Liver (tissue), 9 donors: ENCODE results near the gene ZNF862. TPM values are rescaled to one million over a fixed set of nuclear protein-coding genes. Genes with fewer than 3 reads are reported as not detected.

Experiments used
- DNase-seq: peaks from one replicate; pipeline ENCODE4 v3.0.0-alpha.2; 2017; ENCODE audit warnings: low spot score
- H3K27ac ChIP-seq, 2 donors: one replicate each; pipeline ENCODE4 v1.7.0; 2013; ENCODE audit warnings: inconsistent platforms in 2 of 2, low read length in 2 of 2, control low read depth in 1 of 2, low read depth in 1 of 2, mild to moderate bottlenecking in 1 of 2
- H3K27me3 ChIP-seq, 4 donors: one replicate each; pipeline versions ENCODE4 v1.6.1 to v1.7.0; 2013; ENCODE audit warnings: low read length in 3 of 4, inconsistent platforms in 1 of 4, mild to moderate bottlenecking in 1 of 4, moderate library complexity in 1 of 4; ENCODE audit not compliant: control insufficient read depth in 4 of 4, insufficient read depth in 4 of 4
- H3K36me3 ChIP-seq, 4 donors: one replicate each; pipeline versions ENCODE4 v1.6.1 to v1.7.0; 2013; ENCODE audit warnings: low read length in 3 of 4, mild to moderate bottlenecking in 3 of 4, low read depth in 1 of 4, moderate library complexity in 1 of 4; ENCODE audit not compliant: control insufficient read depth in 4 of 4, insufficient read depth in 3 of 4
- H3K4me1 ChIP-seq, 4 donors: one replicate each; pipeline versions ENCODE4 v1.6.1 to v1.7.0; 2013; ENCODE audit warnings: low read length in 3 of 4, mild to moderate bottlenecking in 3 of 4, moderate library complexity in 1 of 4; ENCODE audit not compliant: control insufficient read depth in 4 of 4, insufficient read depth in 4 of 4
- H3K4me3 ChIP-seq, 3 donors: one replicate each; pipeline versions ENCODE4 v1.6.1 to v1.7.0; 2013; ENCODE audit warnings: low read length in 3 of 3, control low read depth in 1 of 3, low read depth in 1 of 3, mild to moderate bottlenecking in 1 of 3
- H3K9ac ChIP-seq, 2 donors: one replicate each; pipeline ENCODE4 v1.7.0; 2013; ENCODE audit warnings: low read length in 2 of 2, mild to moderate bottlenecking in 2 of 2, moderate library complexity in 2 of 2, control low read depth in 1 of 2, low read depth in 1 of 2
- H3K9me3 ChIP-seq, 4 donors: one replicate each; pipeline versions ENCODE4 v1.6.1 to v1.7.0; 2013; ENCODE audit warnings: low read length in 3 of 4; ENCODE audit not compliant: control insufficient read depth in 4 of 4
- CTCF ChIP-seq: fragments of 150-350 bp; IDR thresholded peaks from 2 replicates; pipeline ENCODE4 v1.5.1; 2017; ENCODE audit warnings: improper control_type of control experiment, low read depth, low read length; ENCODE audit not compliant: missing input control
- EGR1 ChIP-seq, 2 donors: IDR thresholded peaks; 2 replicates each; pipeline ENCODE4 v1.6.1; 2016 to 2018; ENCODE audit warnings: antibody characterized with exemption in 2 of 2, low read depth in 2 of 2
- FOXA1 ChIP-seq: IDR thresholded peaks from 2 replicates; pipeline ENCODE4 v1.6.1; 2016; ENCODE audit warnings: antibody characterized with exemption
- FOXA2 ChIP-seq: IDR thresholded peaks from 2 replicates; pipeline ENCODE4 v1.6.1; 2016; ENCODE audit warnings: antibody characterized with exemption
- GABPA ChIP-seq, 2 donors: IDR thresholded peaks in 1 of 2; conservative IDR thresholded peaks in 1 of 2; 2 replicates each; pipeline ENCODE4 v1.6.1; 2016; ENCODE audit warnings: antibody characterized with exemption in 2 of 2, mild to moderate bottlenecking in 1 of 2, moderate library complexity in 1 of 2
- HNF4A ChIP-seq, 2 donors: conservative IDR thresholded peaks; 2 replicates each; pipeline ENCODE4 v1.6.1; 2016; ENCODE audit warnings: antibody characterized with exemption in 2 of 2, mild to moderate bottlenecking in 2 of 2
- HNF4G ChIP-seq: IDR thresholded peaks from 2 replicates; pipeline ENCODE4 v1.6.1; 2016; ENCODE audit warnings: antibody characterized with exemption
- JUND ChIP-seq, 2 donors: IDR thresholded peaks; 2 replicates each; pipeline ENCODE4 v1.6.1; 2016; ENCODE audit warnings: antibody characterized with exemption in 2 of 2
- NR2F2 ChIP-seq: IDR thresholded peaks from 2 replicates; pipeline ENCODE4 v1.6.1; 2016; ENCODE audit warnings: antibody characterized with exemption
- RAD21 ChIP-seq, 2 donors: IDR thresholded peaks; 2 replicates each; pipeline ENCODE4 v1.6.1; 2016; ENCODE audit warnings: antibody characterized with exemption in 2 of 2, mild to moderate bottlenecking in 2 of 2
- REST ChIP-seq: IDR thresholded peaks from 2 replicates; pipeline ENCODE4 v1.6.1; 2016; ENCODE audit warnings: antibody characterized with exemption, mild to moderate bottlenecking
- RXRA ChIP-seq, 2 donors: IDR thresholded peaks; 2 replicates each; pipeline ENCODE4 v1.6.1; 2017 to 2018; ENCODE audit warnings: antibody characterized with exemption in 2 of 2, mild to moderate bottlenecking in 1 of 2
- SP1 ChIP-seq: IDR thresholded peaks from 2 replicates; pipeline ENCODE4 v1.6.1; 2018; ENCODE audit warnings: antibody characterized with exemption, mild to moderate bottlenecking
- TAF1 ChIP-seq: conservative IDR thresholded peaks from 2 replicates; pipeline ENCODE4 v1.6.1; 2016; ENCODE audit warnings: antibody characterized with exemption, mild to moderate bottlenecking
- YY1 ChIP-seq: IDR thresholded peaks from 2 replicates; pipeline ENCODE4 v1.6.1; 2016; ENCODE audit warnings: antibody characterized with exemption, mild to moderate bottlenecking
- ZBTB33 ChIP-seq: IDR thresholded peaks from 2 replicates; pipeline ENCODE4 v1.6.1; 2016; ENCODE audit warnings: antibody characterized with exemption
- WGBS: extraction: QIAGEN DNeasy Blood & Tissue Kit; methylation state at CpG from one replicate; pipeline ENCODE4 v1.1.7; 2013; 5-methylcytosine and 5-hydroxymethylcytosine counted together
- polyA plus RNA-seq, 2 donors: library from polyadenylated mRNA; stranded (reverse) in 1 of 2; unstranded in 1 of 2; fragments of 200-250 nt in 1 of 2; fragments of >200 nt in 1 of 2; fragmentation: Nextera tagmentation in 1 of 2; extraction: Ambion mirVana in 1 of 2; gene quantifications; one replicate each; pipeline versions ENCODE4 v1.2.1 to v1.2.3, GENCODE V29; 2013 to 2015
- total RNA-seq, 2 donors: library from RNA; depleted of rRNA; stranded (reverse); fragments of >200 nt; gene quantifications; one replicate each; pipeline ENCODE4 v1.2.3, GENCODE V29; 2014
- TF ChIP-seq, protein P1 (sequence below): IDR thresholded peaks from 2 replicates; pipeline ENCODE4 v1.6.1; 2016; ENCODE audit warnings: antibody characterized with exemption
- TF ChIP-seq, protein P2 (sequence below): IDR thresholded peaks from 2 replicates; pipeline ENCODE4 v1.6.1; 2016; ENCODE audit warnings: antibody characterized with exemption
- donor health status: healthy.
- donor health status: healthy.
- donor health status: healthy.
- donor health status: healthy.
- donor health status: healthy.

Gene ZNF862
- total and polyA plus RNA-seq, 4 donors, result 1.9 to 9.4 (median 3.8) TPM

GRCh38 chr7:149879766-149880637, 41.8 kb downstream of the ZNF862 start (continued):
- no peak for TF ChIP-seq CTCF

DNA sequence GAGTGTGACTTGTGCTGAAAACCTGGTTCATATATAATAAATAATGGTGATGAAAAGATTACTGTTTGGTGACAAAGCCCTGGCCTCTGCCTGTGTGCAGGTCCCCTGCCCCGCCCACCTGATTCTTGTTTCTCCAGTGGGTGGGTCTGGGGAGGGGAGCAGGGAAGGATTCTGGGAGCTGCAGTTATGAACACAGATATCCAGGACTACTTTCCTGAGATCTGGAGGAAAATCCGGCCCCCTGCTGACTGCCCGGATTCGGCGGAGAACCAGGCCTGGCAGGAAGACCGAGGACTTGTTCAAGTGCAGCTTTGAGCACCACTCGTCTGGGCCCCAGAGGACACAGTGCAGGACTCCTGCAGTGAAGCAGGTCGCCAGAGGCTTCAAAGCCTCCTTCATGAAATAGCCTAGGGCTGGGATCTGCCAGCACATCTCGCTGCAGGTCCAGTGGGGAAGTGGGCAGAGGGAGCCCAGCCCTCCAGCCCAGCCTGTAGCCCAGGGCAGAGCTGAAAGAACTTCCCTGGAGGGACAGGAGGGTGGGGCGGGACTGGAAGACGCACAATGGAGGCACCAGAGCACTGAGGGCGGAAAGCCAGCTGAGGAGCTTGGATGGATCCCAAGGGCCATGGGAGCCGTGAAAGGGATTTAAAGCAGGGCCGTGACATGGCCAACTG, 42.6 kb downstream of the ZNF862 start:
- TF ChIP-seq GABPA (IDR thresholded peaks at IDR 0.05 in 1 of 2, conservative IDR thresholded peaks at IDR 0.05 in 1 of 2) (no peak), SP1 (no peak)
- TF ChIP-seq, protein P1, sequence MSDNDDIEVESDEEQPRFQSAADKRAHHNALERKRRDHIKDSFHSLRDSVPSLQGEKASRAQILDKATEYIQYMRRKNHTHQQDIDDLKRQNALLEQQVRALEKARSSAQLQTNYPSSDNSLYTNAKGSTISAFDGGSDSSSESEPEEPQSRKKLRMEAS, result no peak
- Histone ChIP-seq H3K27me3 (no peaks in the 10 kb centered on the region), H3K4me3 (no peak overlapping the region), H3K4me1 (peaks cover 11 to 36% (median 23%) of the 10 kb centered on the region in 4 donors), H3K9ac (no peak overlapping the region), H3K9me3 (no peaks in the 10 kb centered on the region), H3K27ac (no peak overlapping the region), H3K36me3 (no peaks in the 10 kb centered on the region)
- WGBS, result 84% methylated on average over 14 of the region's 14 CpGs
- no peak for DNase-seq

DNA sequence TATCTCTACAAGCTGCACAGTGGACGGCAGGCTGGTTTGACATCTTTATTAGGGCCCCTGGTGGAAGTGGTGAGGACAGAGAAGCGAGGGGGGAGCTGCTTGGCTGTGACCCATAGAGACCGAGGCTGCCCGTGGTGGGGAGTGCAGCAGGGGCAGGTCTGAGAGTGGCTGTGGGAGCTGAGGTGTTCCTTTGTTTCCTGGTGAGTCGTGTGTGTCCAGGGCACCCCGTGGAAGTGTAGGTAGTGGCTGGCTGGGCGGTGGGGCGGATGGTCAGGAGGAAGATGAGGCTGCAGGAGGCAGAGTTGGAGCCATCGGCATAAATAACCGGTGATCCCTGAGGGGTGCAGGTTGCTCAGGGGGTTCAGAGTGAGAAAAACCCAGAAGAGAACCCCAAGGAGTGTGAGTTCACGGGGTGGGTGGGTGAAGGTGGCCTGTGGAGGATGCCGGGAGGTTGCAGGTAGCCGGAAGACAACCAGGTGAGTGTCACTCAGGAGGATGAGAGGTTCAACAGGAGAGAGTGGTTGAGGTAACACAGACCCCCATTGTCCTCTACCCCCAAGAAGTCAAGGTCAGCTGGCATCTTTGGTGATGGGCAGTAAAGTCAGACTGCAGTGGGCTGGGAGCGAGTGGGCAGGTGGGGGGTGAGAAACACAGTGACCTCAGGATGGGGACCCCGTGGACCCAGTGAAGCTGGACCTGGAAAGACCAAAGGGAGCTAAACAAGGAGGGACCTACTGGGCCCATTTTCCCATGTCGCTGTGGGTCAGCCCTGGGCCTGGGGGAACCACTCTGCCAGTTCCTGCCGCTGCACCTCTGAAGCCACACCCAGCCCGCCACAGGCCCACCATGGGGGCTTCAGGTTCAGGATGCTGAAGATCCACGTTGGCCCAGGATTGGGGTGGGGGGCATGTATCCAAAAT, 43.4 kb downstream of the ZNF862 start:
- no peak for DNase-seq
- H3K27me3 ChIP-seq, result no peaks in the 10 kb centered on the region
- H3K9me3 ChIP-seq, result no peaks in the 10 kb centered on the region
- H3K4me3 ChIP-seq, result no peak overlapping the region
- H3K36me3 ChIP-seq, result no peaks in the 10 kb centered on the region
- peaks cover 11 to 44% (median 31%) of the 10 kb centered on the region in 4 donors for H3K4me1 ChIP-seq
- H3K9ac ChIP-seq, result no peak overlapping the region
- H3K27ac ChIP-seq, result no peak overlapping the region
- 89% methylated on average over 19 of the region's 19 CpGs for WGBS
- TF ChIP-seq EGR1 (IDR thresholded peaks at IDR 0.05; ENCODE audit: low read depth in 2 of 2), result no peak
- no peak for TF ChIP-seq YY1
- TF ChIP-seq, protein P1, result no peak
- no peak for TF ChIP-seq HNF4G
- no peak for TF ChIP-seq RXRA (IDR thresholded peaks at IDR 0.05)
- no peak for TF ChIP-seq SP1
- no peak for TF ChIP-seq HNF4A (conservative IDR thresholded peaks at IDR 0.05)
- no peak for TF ChIP-seq REST
- TF ChIP-seq FOXA2, result no peak
- TF ChIP-seq JUND (IDR thresholded peaks at IDR 0.05), result no peak
- TF ChIP-seq, protein P2, sequence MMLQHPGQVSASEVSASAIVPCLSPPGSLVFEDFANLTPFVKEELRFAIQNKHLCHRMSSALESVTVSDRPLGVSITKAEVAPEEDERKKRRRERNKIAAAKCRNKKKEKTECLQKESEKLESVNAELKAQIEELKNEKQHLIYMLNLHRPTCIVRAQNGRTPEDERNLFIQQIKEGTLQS, result no peak
- TF ChIP-seq FOXA1, result no peak
- TF ChIP-seq RAD21 (IDR thresholded peaks at IDR 0.05), result no peak
- TF ChIP-seq ZBTB33, result no peak
- TF ChIP-seq NR2F2, result no peak
- TF ChIP-seq GABPA (IDR thresholded peaks at IDR 0.05 in 1 of 2, conservative IDR thresholded peaks at IDR 0.05 in 1 of 2), result no peak
- no peak for TF ChIP-seq TAF1
